ENCODE measurements around the gene OR10H3.
"Not testable (repeated sequence)": the region's sequence is repeated elsewhere in the genome, so short reads cannot be mapped to it uniquely, and the experiment has no call there.

The OR10H3 gene

GRCh38 chr19:15779756-15780476, 42.1 kb downstream of the OR10H3 start:
- no peak for DNase-seq

- no peak for DNase-seq
Observed at GRCh38 chr19:15780610-15781418, 43.0 kb downstream of the OR10H3 start.

DNA sequence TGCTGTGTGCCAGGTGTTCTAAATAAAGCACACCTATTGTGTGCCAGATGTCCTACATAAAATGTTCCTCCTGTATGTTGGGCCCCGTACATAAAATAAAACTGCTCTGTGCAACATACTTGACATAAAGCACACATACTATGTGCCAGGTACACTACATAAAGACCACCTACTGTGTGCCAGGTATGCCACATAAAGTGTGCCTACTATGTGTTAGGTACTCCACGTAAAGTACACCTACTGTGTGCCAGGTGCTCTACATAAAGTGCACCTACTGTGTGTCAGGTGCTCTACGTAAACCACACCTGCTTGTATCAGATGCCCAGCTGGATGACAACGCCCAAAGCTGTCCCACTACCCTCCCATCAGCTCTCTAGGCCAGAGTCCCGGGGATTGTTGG, 43.9 kb downstream of the OR10H3 start:
- DNase-seq, result no peak

- DNase-seq, result no peak
Observed at GRCh38 chr19:15782211-15782610, 44.4 kb downstream of the OR10H3 start.

DNA sequence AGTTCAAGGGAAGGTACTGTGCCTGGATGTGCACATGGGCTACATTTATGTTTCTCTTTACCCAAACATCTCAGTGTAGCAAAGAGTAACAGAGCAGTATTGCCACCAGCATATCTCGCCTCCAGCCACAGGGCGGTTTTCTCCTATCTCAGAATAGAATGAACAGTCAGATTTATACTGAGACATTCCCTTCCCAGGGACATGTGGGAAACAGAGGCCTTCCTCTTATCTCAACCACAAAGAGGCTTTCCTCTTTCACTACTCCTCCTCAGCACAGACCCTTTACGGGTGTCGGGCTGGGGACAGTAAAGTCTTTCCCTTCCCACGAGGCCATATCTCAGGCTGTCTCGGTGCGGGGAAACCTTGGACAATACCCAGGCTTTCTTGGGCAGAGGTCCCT, 45.1 kb downstream of the OR10H3 start:
- not testable (repeated sequence) for DNase-seq

GRCh38 chr19:15787611-15788155, 49.9 kb downstream of the OR10H3 start, which contains the start of gene OR10H5:
OR10H5 (plus strand) TSS chr19:15787661; CDS start chr19:15794049, 6,388 bp downstream.
- DNase-seq, result no peak

DNA sequence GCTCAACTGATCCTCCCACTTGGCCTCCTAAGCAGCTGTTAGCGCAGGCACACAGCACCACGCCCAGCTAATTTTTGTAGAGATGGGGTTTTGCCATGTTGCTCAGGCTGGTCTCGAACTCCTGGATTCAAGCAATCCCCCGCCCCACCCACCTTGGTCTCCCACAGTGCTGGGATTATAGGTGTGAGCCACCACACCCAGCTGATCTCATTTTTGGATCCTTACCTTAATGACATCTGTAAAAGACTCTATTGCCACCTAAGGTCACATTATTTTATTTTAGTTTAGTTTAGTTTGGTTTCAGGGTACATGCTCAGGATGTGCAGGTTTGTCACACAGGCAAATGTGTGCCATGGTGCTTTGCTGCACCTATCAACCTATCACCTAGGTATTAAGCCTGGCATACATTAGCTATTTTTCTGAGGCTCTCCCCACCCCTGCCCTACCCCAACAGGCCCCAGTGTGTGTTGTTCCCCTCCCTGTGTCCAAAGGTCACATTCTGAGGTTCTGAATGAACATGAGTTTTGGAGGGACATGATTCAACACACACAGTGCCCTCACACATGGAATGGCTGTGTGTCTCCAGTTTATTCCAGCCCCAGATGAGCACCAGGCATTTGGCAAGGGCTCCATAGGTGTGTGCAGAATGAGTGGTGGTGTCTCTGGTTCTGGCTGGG, 50.9 kb downstream of the OR10H3 start:
- no peak for DNase-seq

DNA sequence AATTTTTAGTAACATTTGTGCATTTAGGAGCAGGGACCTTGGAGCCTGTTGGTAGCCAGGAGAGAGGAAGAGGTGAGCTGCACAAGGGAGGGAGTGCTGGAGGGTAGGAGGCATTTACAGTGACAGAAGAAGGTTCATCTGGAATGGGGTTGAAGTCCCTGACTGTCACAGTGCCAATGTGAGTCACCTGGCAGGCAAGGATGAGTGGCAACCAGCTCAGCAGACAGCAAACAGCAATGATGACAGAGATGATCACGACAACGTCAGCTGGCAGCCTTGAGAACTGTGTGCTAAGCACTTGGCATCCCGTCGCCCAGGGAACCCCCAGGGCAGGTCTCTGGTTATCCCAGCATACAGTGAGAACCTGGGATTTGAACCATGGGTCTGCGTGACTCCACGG, 52.3 kb downstream of the OR10H3 start:
- DNase-seq, result no peak

Data from NCI-H146 (cell line).